ENCODE measurements around the gene BCL6B.

The BCL6B gene

GRCh38 chr17:7010523-7010922 is 12.3 kb upstream of the BCL6B start:
- DNase-seq: no peak

DNA sequence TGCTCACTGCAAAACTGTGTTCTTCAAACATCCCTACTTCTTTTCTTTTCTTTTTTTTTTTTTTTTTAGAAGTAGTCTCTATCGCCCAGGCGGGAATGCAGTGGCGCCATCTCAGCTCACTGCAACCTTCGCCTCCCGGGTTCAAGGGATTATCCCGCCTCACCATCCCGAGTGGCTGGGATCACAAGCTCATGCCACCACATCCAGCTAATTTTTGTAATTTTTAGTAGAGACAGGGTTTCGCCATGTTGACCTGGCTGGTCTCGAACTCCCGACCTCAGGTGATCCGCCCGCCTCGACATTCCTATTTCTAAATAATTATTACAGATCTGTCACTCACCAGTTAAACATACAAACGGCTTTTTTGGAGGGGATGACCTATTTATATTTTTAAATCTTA is 11.4 kb upstream of the BCL6B start:
- no peak for DNase-seq

GRCh38 chr17:7011942-7012254 is 11.0 kb upstream of the BCL6B start:
- no peak for DNase-seq

DNA sequence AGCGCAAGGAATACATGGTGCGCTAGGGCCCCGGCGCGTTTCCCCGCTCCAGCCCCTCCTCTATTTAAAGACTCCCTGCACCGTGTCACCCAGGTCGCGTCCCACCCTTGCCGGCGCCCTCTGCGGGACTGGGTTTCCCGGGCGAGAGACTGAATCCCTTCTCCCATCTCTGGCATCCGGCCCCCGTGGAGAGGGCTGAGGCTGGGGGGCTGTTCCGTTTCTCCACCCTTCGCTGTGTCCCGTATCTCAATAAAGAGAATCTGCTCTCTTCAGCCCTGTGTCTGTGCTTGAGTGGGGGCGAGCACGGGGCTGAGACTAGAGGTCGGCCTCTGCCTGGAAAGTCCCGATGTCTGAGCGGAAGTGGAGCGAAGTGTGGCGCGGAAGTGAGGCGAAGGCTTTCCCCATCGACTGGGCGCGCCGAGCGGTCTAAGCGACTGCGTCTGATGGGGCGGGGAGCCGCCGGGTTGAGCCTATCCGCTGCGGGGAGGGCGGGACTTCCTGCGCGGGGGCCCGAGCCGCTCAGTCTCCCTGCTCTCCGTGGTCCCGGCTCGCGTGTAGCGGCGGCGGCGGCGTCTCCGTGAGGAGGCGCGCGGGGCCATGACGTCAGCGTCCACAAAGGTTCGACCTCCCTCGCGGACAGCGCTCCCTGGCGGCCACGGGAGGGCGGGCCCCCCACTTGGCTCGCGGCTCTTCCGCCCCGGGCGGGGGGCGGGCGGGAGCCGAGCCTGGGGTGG is 8.4 kb upstream of the BCL6B start:
- DNase-seq: peak; percentile 79 to 84

DNA sequence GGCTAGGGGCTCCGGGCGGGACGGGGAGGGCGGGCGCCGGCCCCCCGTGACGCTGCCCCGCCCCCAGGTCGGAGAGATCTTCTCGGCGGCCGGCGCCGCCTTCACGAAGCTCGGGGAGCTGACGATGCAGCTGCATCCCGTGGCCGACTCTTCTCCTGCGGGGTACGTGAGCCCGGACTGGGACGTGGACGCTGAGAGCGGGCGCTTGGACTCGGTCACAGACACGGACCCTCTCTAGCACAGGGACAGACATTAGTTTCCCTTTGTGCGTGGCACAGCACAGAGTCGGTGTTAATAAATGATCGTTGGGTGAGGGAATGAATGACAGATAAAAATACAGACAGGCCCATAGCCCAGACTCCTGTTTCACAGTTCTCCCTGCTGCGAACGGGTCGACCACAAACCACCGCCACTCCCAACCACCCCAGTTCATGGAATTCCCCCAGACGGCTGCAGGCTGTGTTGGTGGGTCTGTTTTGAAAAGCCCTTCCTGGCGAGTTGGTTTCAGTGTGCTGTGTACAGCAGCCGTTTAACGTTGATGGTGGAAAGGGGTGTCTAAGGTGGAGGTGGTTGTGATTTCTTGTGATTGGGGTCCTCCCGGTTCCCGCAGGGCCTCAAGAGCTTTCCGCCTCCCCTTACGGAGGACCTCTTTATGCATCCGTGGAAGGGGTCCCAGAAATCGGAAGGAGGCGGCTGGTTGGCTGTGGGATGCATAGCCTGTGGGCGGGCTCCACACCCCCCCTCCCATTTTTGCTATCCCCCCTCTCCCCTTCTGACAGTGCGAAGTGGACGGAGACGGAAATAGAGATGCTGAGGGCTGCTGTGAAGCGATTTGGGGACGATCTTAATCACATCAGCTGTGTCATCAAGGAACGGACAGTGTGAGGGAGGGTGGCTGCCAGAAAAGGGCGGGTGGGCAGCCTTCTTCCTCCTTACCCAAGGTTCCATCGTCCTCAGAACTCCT is 7.6 kb upstream of the BCL6B start:
- peak in 1 of 2 experiments; percentile 21 for DNase-seq

DNA sequence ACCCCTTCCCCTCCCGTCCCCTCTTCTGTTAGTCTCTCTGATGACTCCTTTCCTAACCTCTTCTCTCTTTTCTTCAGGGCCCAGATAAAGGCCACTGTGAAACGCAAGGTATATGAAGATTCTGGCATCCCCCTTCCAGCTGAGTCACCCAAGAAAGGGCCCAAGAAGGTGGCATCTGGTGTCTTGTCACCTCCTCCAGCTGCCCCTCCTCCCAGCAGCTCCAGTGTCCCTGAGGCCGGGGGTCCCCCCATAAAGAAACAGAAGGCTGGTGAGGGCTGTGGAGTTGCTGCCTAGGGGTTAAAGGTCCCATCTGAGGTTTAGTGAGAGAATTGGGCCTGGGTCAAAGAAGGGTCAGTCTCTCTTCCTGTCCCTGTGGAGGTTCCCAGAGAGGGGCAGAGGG is 6.4 kb upstream of the BCL6B start:
- DNase-seq: no peak

GRCh38 chr17:7016886-7017826 is 5.7 kb upstream of the BCL6B start:
- no peak for DNase-seq

DNA sequence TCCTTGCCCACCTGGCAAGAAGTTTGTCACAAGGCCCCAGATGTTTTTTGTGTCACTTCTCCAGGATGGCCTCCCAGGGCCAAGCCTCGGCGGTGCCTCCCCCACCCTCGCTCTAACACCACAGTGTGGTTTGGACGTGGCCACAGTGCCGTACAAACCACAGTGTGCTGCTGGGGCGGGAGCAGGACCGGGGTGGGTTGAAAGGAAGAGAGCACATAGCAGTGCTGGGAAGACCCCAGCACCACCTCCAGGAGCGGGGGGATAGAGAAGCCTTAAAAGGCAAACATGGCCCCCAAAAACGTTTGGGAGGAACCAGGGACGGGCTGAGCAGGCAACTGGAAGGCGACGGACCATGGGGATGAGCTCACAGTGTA is 5.0 kb upstream of the BCL6B start:
- DNase-seq: no peak

- no peak for DNase-seq
Measured at GRCh38 chr17:7018331-7018964, 4.4 kb upstream of the BCL6B start.

GRCh38 chr17:7019367-7019766 is 3.5 kb upstream of the BCL6B start:
- no peak for DNase-seq

- peak; percentile 6 to 7 for DNase-seq
Measured at GRCh38 chr17:7019839-7020519, 2.9 kb upstream of the BCL6B start.

DNA sequence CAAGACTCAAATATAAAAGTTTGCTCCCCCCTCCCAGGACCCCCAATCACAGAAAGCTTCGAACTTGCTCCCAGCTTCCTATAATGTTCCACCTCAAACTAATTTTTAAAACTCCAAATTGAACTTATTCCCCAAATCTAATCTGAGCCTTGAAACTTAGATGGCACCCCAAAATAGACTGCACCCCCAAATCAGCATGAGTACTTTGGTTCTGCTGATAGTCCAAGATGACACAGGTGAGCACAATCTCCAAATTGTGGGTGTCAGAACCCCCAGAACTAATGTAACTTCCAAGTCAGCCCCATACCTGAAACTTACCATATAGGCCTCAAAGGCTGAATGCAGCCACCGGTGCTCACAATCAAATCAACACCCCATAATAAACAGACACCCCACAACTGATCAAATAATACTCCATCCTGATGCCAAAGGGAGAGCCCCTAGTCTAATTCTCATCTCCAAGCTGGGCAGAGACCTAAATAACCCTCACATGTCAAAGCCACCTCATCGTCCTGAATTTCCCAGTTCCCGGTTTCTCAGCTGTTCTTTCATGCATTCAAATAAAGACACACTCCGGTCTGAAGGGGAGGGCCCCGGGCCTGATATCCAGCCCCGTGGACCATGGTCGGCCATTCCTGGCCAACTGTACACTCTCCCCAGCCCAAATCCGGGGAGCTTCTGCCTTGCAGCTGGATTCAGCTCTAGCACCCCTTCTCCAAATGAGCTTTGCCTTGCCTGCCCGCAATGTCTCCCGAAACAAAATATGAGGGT is 1.8 kb upstream of the BCL6B start:
- no peak for DNase-seq

DNA sequence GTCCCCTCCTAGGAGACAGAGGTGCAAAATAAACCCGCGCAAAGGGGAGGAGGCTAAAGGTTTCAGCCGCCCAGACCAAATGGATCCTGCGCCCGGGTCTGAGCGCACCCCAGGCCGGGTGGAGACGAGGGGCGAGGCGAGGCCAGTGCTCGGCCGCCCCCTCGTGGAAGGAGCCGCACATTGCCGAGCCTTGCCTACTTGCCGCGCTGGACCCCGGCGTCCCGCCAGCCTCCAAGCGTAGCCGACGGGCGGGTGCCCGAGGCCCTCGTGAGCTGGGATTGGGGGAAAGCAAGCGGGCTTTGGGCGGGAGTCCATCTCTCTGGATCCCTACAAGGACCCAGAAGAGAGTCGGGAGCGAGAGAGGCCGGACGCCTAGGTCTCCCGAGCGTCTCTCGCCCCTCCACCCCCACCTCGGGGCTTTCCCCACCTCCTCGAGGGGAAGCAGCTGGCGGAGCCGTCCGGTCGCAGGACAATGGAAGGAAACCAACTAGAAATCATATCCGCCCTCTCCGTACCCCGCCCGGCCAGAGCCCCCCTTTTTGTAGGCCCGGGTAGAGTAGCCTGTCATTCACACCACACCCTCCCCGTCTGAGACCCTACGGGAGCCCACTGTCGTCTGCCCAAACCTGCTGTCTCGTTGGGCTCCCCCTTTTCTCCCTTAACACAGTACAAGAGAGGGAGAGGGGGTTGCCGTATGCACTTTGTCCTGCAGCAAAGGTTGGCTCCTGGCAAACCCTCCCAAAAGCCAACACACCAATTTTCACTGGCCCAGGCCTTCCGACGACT is 664 bp upstream of the BCL6B start:
- peak; percentile 19 to 25 for DNase-seq

- DNase-seq: no peak
Measured at GRCh38 chr17:7023576-7024401, 939 bp downstream of the BCL6B start.

DNA sequence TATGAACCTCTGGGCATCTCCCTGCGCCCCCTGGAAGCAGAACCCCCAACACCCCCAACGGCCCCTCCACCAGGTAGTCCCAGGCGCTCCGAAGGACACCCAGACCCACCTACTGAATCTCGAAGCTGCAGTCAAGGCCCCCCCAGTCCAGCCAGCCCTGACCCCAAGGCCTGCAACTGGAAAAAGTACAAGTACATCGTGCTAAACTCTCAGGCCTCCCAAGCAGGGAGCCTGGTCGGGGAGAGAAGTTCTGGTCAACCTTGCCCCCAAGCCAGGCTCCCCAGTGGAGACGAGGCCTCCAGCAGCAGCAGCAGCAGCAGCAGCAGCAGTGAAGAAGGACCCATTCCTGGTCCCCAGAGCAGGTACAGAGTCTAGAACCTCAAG is 1.5 kb downstream of the BCL6B start:
- no peak for DNase-seq

- no peak for DNase-seq
Measured at GRCh38 chr17:7025245-7025644, 2.4 kb downstream of the BCL6B start.

DNA sequence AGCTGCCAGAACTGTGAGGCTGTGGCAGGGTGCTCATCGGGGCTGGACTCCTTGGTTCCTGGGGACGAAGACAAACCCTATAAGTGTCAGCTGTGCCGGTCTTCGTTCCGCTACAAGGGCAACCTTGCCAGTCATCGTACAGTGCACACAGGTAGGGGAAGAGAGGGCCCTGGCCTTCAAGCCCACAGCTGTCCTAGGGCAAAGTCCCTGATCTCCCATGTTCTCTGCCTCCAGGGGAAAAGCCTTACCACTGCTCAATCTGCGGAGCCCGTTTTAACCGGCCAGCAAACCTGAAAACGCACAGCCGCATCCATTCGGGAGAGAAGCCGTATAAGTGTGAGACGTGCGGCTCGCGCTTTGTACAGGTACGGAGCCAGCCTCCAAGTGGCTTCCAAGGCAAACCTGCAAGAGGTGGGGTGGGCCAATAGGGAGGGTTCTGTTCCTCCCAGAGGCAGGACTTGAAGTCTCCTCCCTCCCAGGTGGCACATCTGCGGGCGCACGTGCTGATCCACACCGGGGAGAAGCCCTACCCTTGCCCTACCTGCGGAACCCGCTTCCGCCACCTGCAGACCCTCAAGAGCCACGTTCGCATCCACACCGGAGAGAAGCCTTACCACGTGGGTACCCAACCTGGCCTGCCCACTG is 3.7 kb downstream of the BCL6B start:
- no peak for DNase-seq

- DNase-seq: no peak
Measured at GRCh38 chr17:7027335-7027734, 4.5 kb downstream of the BCL6B start.

DNA sequence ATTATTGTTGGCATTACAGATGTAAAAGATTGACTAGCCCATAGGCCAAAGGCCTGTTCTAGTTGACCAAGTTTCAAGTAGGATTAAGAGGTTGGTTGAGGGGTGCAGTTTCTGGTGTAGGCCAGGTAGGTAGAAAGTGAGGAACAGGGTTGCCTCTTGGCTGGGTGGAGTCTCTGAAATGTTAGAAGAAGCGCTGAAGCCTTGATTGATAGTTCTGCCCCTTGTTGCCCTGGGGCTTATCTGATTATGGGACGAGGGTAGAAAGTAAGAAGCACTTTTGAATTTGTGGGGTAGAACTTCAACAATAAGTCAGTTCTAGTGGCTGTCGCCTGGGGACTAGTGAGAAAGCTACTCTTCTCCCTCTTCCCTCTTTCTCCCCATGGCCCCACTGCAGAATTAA is 6.2 kb downstream of the BCL6B start:
- no peak for DNase-seq
